IMR-90 (cell line): Measurements from ENCODE around the gene MMS19. TPM values are rescaled to one million over a fixed set of nuclear protein-coding genes. Genes with fewer than 3 reads are reported as not detected.
A peak's percentile ranks its signal among the peaks of the same experiment; 100 is the strongest.

ENCODE experiments used
- ATAC-seq: fragments of 200-7000 bp; cut with Tn5 transposase; 2 replicates; pipeline ENCODE4 v1.9.1; 2020; ENCODE audit warnings: low read depth, mild to moderate bottlenecking, moderate library complexity
- BruUV-seq: library from RNA; stranded (reverse); fragments of 400-500 nt; replicated peaks from 2 replicates; lab custom pipeline; 2021; lab: Mats Ljungman, UMichigan
- CTCF ChIA-PET: fragments of 300-600 bp; formaldehyde crosslinking; extraction: SDS; loops from one replicate; lab custom pipeline; 2021; ENCODE audit warnings: antibody characterized with exemption; lab: Yijun Ruan, JAX
- POLR2A ChIA-PET: fragments of 300-600 bp; sonication (Branson Sonifier 250); formaldehyde crosslinking; loops from one replicate; lab custom pipeline; 2022; ENCODE audit warnings: antibody characterized with exemption; ENCODE audit not compliant: unreplicated experiment; lab: Charles Lee
- DNase-seq: peaks from one replicate; pipeline ENCODE4 v3.0.0; 2013
- H2AFZ ChIP-seq: replicated peaks from 2 replicates; pipeline ENCODE3; 2013; ENCODE audit warnings: low read length, mild to moderate bottlenecking; ENCODE audit not compliant: poor library complexity
- H2AK5ac ChIP-seq: 2 replicates; pipeline ENCODE4 v1.6.1; 2013; ENCODE audit warnings: low read depth, low read length, inconsistent platforms
- H2AK9ac ChIP-seq: replicated peaks from 2 replicates; pipeline ENCODE3; 2013; ENCODE audit warnings: mild to moderate bottlenecking, low read depth, low read length, moderate library complexity; ENCODE audit not compliant: poor library complexity
- H2BK120ac ChIP-seq: 2 replicates; pipeline ENCODE4 v1.6.1; 2013; ENCODE audit warnings: low read depth, low read length, inconsistent platforms
- H2BK15ac ChIP-seq: 3 replicates; pipeline ENCODE4 v1.6.1; 2013; ENCODE audit warnings: low read depth, low read length, inconsistent platforms
- H2BK20ac ChIP-seq: 2 replicates; pipeline ENCODE4 v1.6.1; 2013; ENCODE audit warnings: low read depth, mild to moderate bottlenecking, inconsistent platforms, low read length, moderate library complexity
- H2BK5ac ChIP-seq: 2 replicates; pipeline ENCODE4 v1.6.1; 2013; ENCODE audit warnings: mild to moderate bottlenecking, low read depth, low read length, inconsistent platforms; ENCODE audit not compliant: poor library complexity, severe bottlenecking
- H3K14ac ChIP-seq: replicated peaks from 2 replicates; pipeline ENCODE4 v1.6.1; 2013; ENCODE audit warnings: low read depth, low read length, inconsistent platforms
- H3K18ac ChIP-seq: 2 replicates; pipeline ENCODE4 v1.6.1; 2013; ENCODE audit warnings: low read depth, low read length, control low read depth
- H3K23ac ChIP-seq: 2 replicates; pipeline ENCODE4 v1.6.1; 2013; ENCODE audit warnings: low read depth, low read length, inconsistent platforms
- H3K27ac ChIP-seq: 2 replicates; pipeline ENCODE4 v1.5.1; 2013; ENCODE audit warnings: mild to moderate bottlenecking, control low read depth, low read length; ENCODE audit not compliant: insufficient read depth
- H3K27me3 ChIP-seq: 2 replicates; pipeline ENCODE4 v1.6.1; 2013; ENCODE audit warnings: low read length; ENCODE audit not compliant: control insufficient read depth, insufficient read depth
- H3K36me3 ChIP-seq: 2 replicates; pipeline ENCODE4 v1.6.1; 2013; ENCODE audit warnings: low read length, mixed read lengths; ENCODE audit not compliant: control insufficient read depth, insufficient read depth
- H3K4ac ChIP-seq: 2 replicates; pipeline ENCODE4 v1.6.1; 2013; ENCODE audit warnings: low read depth, low read length, inconsistent platforms
- H3K4me1 ChIP-seq: 2 replicates; pipeline ENCODE4 v1.6.1; 2013; ENCODE audit warnings: low read length, mixed read lengths; ENCODE audit not compliant: control insufficient read depth, insufficient read depth
- H3K4me2 ChIP-seq: 2 replicates; pipeline ENCODE4 v1.6.1; 2013; ENCODE audit warnings: low read depth, mild to moderate bottlenecking, control low read depth, low read length, moderate library complexity
- H3K4me3 ChIP-seq: 2 replicates; pipeline ENCODE4 v1.5.1; 2013; ENCODE audit warnings: low read depth, mild to moderate bottlenecking, control low read depth, low read length, moderate library complexity; ENCODE audit not compliant: insufficient read depth
- H3K56ac ChIP-seq: 2 replicates; pipeline ENCODE4 v1.6.1; 2013; ENCODE audit warnings: low read length, inconsistent platforms; ENCODE audit not compliant: insufficient read depth; ENCODE audit errors: extremely low read depth
- H3K79me1 ChIP-seq, 2 experiments: 2 replicates each; pipeline ENCODE4 v1.6.1; 2013; ENCODE audit warnings: low read length in 2 of 2, inconsistent platforms in 1 of 2, low read depth in 1 of 2
- H3K9ac ChIP-seq: 2 replicates; pipeline ENCODE4 v1.6.1; 2013; ENCODE audit warnings: low read depth, low read length, control low read depth
- H3K9me1 ChIP-seq: 2 replicates; pipeline ENCODE4 v1.6.1; 2013; ENCODE audit warnings: low read length, inconsistent platforms; ENCODE audit not compliant: insufficient read depth
- H3K9me3 ChIP-seq: 2 replicates; pipeline ENCODE4 v1.6.1; 2013; ENCODE audit warnings: low read length; ENCODE audit not compliant: control insufficient read depth, insufficient read depth
- H4K20me1 ChIP-seq: 2 replicates; pipeline ENCODE4 v1.6.1; 2013; ENCODE audit warnings: low read length, inconsistent platforms; ENCODE audit not compliant: insufficient read depth
- H4K5ac ChIP-seq: 2 replicates; pipeline ENCODE4 v1.6.1; 2013; ENCODE audit warnings: mild to moderate bottlenecking, low read depth, low read length, control low read depth
- H4K8ac ChIP-seq, 2 experiments: 2 replicates each; pipeline ENCODE4 v1.6.1; 2013; ENCODE audit warnings: low read depth in 2 of 2, low read length in 2 of 2, control low read depth in 1 of 2, inconsistent platforms in 1 of 2
- H4K91ac ChIP-seq: 2 replicates; pipeline ENCODE4 v1.6.1; 2013; ENCODE audit warnings: low read depth, low read length, inconsistent platforms; ENCODE audit not compliant: insufficient read depth
- MAFK ChIP-seq: IDR thresholded peaks from 2 replicates; pipeline ENCODE4 v1.6.1; 2012; ENCODE audit warnings: low read depth, low read length, improper control_type of control experiment
- SMC3 ChIP-seq: fragments of 150-350 bp; IDR thresholded peaks from 2 replicates; pipeline ENCODE4 v1.6.1; 2016; ENCODE audit warnings: low read depth, mild to moderate bottlenecking, antibody characterized with exemption, low read length, moderate library complexity
- WGBS, 2 experiments: methylation state at CpG; one replicate each; pipeline versions ENCODE4 v1.1.5 to v1.1.7; 2013; ENCODE audit warnings: missing lambda C conversion rate in 2 of 2; ENCODE audit not compliant: insufficient read length in 1 of 2; ENCODE audit errors: extremely low coverage in 2 of 2; 5-methylcytosine and 5-hydroxymethylcytosine counted together
- dilution Hi-C: fragments of 300-500 bp; cut with HindIII; formaldehyde crosslinking; loops from one replicate; pipeline ENCODE4 v1.14.3; 2018; ENCODE audit warnings: low sequenced_read_pairs; ENCODE audit not compliant: unreplicated experiment
- in situ Hi-C: fragments of 300-500 bp; cut with MboI; formaldehyde crosslinking; loops from 3 replicates; pipeline ENCODE4 v1.14.3; 2019; ENCODE audit warnings: low sequenced_read_pairs, inconsistent platforms, mixed read lengths
- intact Hi-C: fragments of 100-400 bp; cut with micrococcal nuclease; formaldehyde crosslinking; loops from 2 replicates; pipeline ENCODE4 v1.10.0; 2022
- polyA plus RNA-seq, 3 experiments: library from polyadenylated mRNA; depleted of rRNA; stranded (reverse); fragments of >200 nt; gene quantifications; 2 replicates each; pipeline ENCODE4 v1.2.3, GENCODE V29; 2012; ENCODE audit warnings: low replicate concordance in 1 of 3
- total RNA-seq: library from RNA; depleted of rRNA; stranded (reverse); fragments of >200 nt; gene quantifications from 2 replicates; pipeline ENCODE4 v1.2.3, GENCODE V29; 2012
- TF ChIP-seq, protein P1 (sequence below): fragments of 150-350 bp; IDR thresholded peaks from 2 replicates; pipeline ENCODE4 v1.6.1; 2016; ENCODE audit warnings: low read depth, mild to moderate bottlenecking, low read length, moderate library complexity, borderline replicate concordance

Gene MMS19
- total and polyA plus RNA-seq, 2 of the 4 experiments (the other 2 are of a cell fraction) = 70.1 to 72.7 TPM

DNA sequence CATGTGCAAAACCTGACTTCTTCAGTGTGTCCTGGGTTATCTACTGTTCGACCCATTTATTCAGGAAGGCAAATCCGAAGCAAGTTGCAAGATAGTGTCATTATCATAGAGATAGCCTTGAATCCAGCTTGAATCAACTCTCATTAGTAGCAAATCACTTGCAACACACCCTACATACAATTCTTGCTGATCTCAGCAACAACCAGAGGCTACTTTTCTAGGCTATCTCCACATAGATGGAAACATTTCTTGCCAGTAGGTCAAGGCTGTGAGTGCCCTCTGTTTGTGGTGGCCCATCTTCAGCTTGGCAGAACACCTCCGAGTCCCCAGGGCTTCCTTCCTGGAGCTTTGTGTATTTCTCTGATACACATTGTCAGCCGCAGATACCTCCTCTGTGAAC lies 12.5 kb upstream of the MMS19 start:
- Histone ChIP-seq H2AK9ac (no peak overlapping the region), H4K5ac (no peak overlapping the region), H4K8ac (no peak overlapping the region), H3K79me1 (peaks cover 43 to 80% of the 10 kb centered on the region in 2 experiments), H2AK5ac (no peak overlapping the region), H3K27ac (no peak overlapping the region), H3K9me3 (no peaks in the 10 kb centered on the region), H2BK5ac (no peak overlapping the region), H3K9me1 (peaks cover 13% of the 10 kb centered on the region), H2BK20ac (no peak overlapping the region), H3K14ac (no peak overlapping the region), H4K91ac (no peak overlapping the region), H4K20me1 (peaks cover 68% of the 10 kb centered on the region), H3K18ac (no peak overlapping the region), H2AFZ (no peak overlapping the region), H3K4ac (no peak overlapping the region), H3K23ac (no peak overlapping the region), H3K4me2 (no peak overlapping the region), H3K4me3 (no peak overlapping the region), H2BK15ac (no peak overlapping the region), H3K36me3 (no peaks in the 10 kb centered on the region), H3K9ac (no peak overlapping the region), H3K4me1 (peaks cover 9% of the 10 kb centered on the region), H3K27me3 (no peaks in the 10 kb centered on the region), H3K56ac (no peak overlapping the region), H2BK120ac (no peak overlapping the region)
- intact Hi-C loops (no loop called here), dilution Hi-C loops (no loop called here), in situ Hi-C loops (no loop called here)
- ATAC-seq = no peak
- DNase-seq = no peak
- ChIA-PET POLR2A (no interaction called here), CTCF (no interaction called here)
- 83% methylated on average over 3 of the region's 4 CpGs; no CpG with 5 or more reads in 1 of the 2 experiments for WGBS, 2 experiments
- BruUV-seq = no TSS peak
- TF ChIP-seq SMC3 (no peak), MAFK (peak; percentile 50)
- TF ChIP-seq, protein P1, sequence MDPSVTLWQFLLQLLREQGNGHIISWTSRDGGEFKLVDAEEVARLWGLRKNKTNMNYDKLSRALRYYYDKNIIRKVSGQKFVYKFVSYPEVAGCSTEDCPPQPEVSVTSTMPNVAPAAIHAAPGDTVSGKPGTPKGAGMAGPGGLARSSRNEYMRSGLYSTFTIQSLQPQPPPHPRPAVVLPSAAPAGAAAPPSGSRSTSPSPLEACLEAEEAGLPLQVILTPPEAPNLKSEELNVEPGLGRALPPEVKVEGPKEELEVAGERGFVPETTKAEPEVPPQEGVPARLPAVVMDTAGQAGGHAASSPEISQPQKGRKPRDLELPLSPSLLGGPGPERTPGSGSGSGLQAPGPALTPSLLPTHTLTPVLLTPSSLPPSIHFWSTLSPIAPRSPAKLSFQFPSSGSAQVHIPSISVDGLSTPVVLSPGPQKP = no peak
